ENCODE results near the gene NBEAL1.
"Not testable (repeated sequence)": the region's sequence is repeated elsewhere in the genome, so short reads cannot be mapped to it uniquely, and the experiment has no call there.

The NBEAL1 gene

GRCh38 chr2:203014456-203015199, at the start of gene NBEAL1:
Gene NBEAL1, plus strand, starts transcription at chr2:203014875. Its CDS starts 1,510 bp downstream, at chr2:203016385.
- Histone ChIP-seq H3K36me3 (ENCODE audit: control insufficient read depth, insufficient read depth, low read length) (no peaks in the 10 kb centered on the region), H3K27me3 (ENCODE audit: control insufficient read depth, insufficient read depth, low read length) (no peaks in the 10 kb centered on the region), H3K9ac (ENCODE audit: low read depth, low read length) (peak within 1 kb of the TSS; percentile 79), H3K27ac (ENCODE audit: low read depth, low read length) (peak within 1 kb of the TSS; percentile 99), H3K4me3 (ENCODE audit: low read depth, low read length) (peak within 1 kb of the TSS; percentile 86), H3K9me3 (ENCODE audit: control insufficient read depth, insufficient read depth, low read length) (no peaks in the 10 kb centered on the region), H3K4me1 (ENCODE audit: control insufficient read depth, insufficient read depth, low read length) (peaks cover 18% of the 10 kb centered on the region)

GRCh38 chr2:202965810-202966460, 48.7 kb upstream of the NBEAL1 start:
- Histone ChIP-seq H3K36me3 (ENCODE audit: control insufficient read depth, insufficient read depth, low read length) (no peaks in the 10 kb centered on the region), H3K27me3 (ENCODE audit: control insufficient read depth, insufficient read depth, low read length) (no peaks in the 10 kb centered on the region), H3K9ac (ENCODE audit: low read depth, low read length) (no peak overlapping the region), H3K27ac (ENCODE audit: low read depth, low read length) (no peak overlapping the region), H3K4me1 (ENCODE audit: control insufficient read depth, insufficient read depth, low read length) (no peaks in the 10 kb centered on the region), H3K9me3 (ENCODE audit: control insufficient read depth, insufficient read depth, low read length) (no peaks in the 10 kb centered on the region), H3K4me3 (ENCODE audit: low read depth, low read length) (no peak overlapping the region)

GRCh38 chr2:202969404-202969803, 45.3 kb upstream of the NBEAL1 start:
- not testable (repeated sequence) for H3K27me3 ChIP-seq (ENCODE audit: control insufficient read depth, insufficient read depth, low read length); H3K36me3 ChIP-seq (ENCODE audit: control insufficient read depth, insufficient read depth, low read length); H3K27ac ChIP-seq (ENCODE audit: low read depth, low read length); H3K9ac ChIP-seq (ENCODE audit: low read depth, low read length); H3K9me3 ChIP-seq (ENCODE audit: control insufficient read depth, insufficient read depth, low read length); H3K4me3 ChIP-seq (ENCODE audit: low read depth, low read length); H3K4me1 ChIP-seq (ENCODE audit: control insufficient read depth, insufficient read depth, low read length)

- H3K9ac ChIP-seq (ENCODE audit: low read depth, low read length): no peak overlapping the region
- no peak overlapping the region for H3K4me3 ChIP-seq (ENCODE audit: low read depth, low read length)
- H3K9me3 ChIP-seq (ENCODE audit: control insufficient read depth, insufficient read depth, low read length): no peaks in the 10 kb centered on the region
- no peak overlapping the region for H3K27ac ChIP-seq (ENCODE audit: low read depth, low read length)
- no peaks in the 10 kb centered on the region for H3K4me1 ChIP-seq (ENCODE audit: control insufficient read depth, insufficient read depth, low read length)
- H3K27me3 ChIP-seq (ENCODE audit: control insufficient read depth, insufficient read depth, low read length): no peaks in the 10 kb centered on the region
- no peaks in the 10 kb centered on the region for H3K36me3 ChIP-seq (ENCODE audit: control insufficient read depth, insufficient read depth, low read length)
Measured at GRCh38 chr2:202976809-202977208, 37.9 kb upstream of the NBEAL1 start.

GRCh38 chr2:202982779-202983491, 31.7 kb upstream of the NBEAL1 start:
- no peak overlapping the region for H3K9ac ChIP-seq (ENCODE audit: low read depth, low read length)

GRCh38 chr2:202989749-202990148, 24.9 kb upstream of the NBEAL1 start:
- H3K36me3 ChIP-seq (ENCODE audit: control insufficient read depth, insufficient read depth, low read length): no peaks in the 10 kb centered on the region

More at GRCh38 chr2:202982779-202983491, 31.7 kb upstream of the NBEAL1 start:
- H3K9me3 ChIP-seq (ENCODE audit: control insufficient read depth, insufficient read depth, low read length): no peaks in the 10 kb centered on the region
- H3K4me3 ChIP-seq (ENCODE audit: low read depth, low read length): no peak overlapping the region
- no peaks in the 10 kb centered on the region for H3K4me1 ChIP-seq (ENCODE audit: control insufficient read depth, insufficient read depth, low read length)
- H3K27me3 ChIP-seq (ENCODE audit: control insufficient read depth, insufficient read depth, low read length): no peaks in the 10 kb centered on the region
- H3K27ac ChIP-seq (ENCODE audit: low read depth, low read length): no peak overlapping the region
- no peaks in the 10 kb centered on the region for H3K36me3 ChIP-seq (ENCODE audit: control insufficient read depth, insufficient read depth, low read length)

GRCh38 chr2:202990501-202990900, 24.2 kb upstream of the NBEAL1 start:
- H3K27ac ChIP-seq (ENCODE audit: low read depth, low read length): no peak overlapping the region
- no peaks in the 10 kb centered on the region for H3K27me3 ChIP-seq (ENCODE audit: control insufficient read depth, insufficient read depth, low read length)
- H3K36me3 ChIP-seq (ENCODE audit: control insufficient read depth, insufficient read depth, low read length): no peaks in the 10 kb centered on the region
- H3K9ac ChIP-seq (ENCODE audit: low read depth, low read length): no peak overlapping the region
- no peak overlapping the region for H3K4me3 ChIP-seq (ENCODE audit: low read depth, low read length)
- H3K4me1 ChIP-seq (ENCODE audit: control insufficient read depth, insufficient read depth, low read length): no peaks in the 10 kb centered on the region
- no peaks in the 10 kb centered on the region for H3K9me3 ChIP-seq (ENCODE audit: control insufficient read depth, insufficient read depth, low read length)

More at GRCh38 chr2:202989749-202990148, 24.9 kb upstream of the NBEAL1 start:
- no peaks in the 10 kb centered on the region for H3K9me3 ChIP-seq (ENCODE audit: control insufficient read depth, insufficient read depth, low read length)
- H3K4me3 ChIP-seq (ENCODE audit: low read depth, low read length): no peak overlapping the region
- no peak overlapping the region for H3K9ac ChIP-seq (ENCODE audit: low read depth, low read length)
- no peaks in the 10 kb centered on the region for H3K27me3 ChIP-seq (ENCODE audit: control insufficient read depth, insufficient read depth, low read length)
- no peak overlapping the region for H3K27ac ChIP-seq (ENCODE audit: low read depth, low read length)
- no peaks in the 10 kb centered on the region for H3K4me1 ChIP-seq (ENCODE audit: control insufficient read depth, insufficient read depth, low read length)

GRCh38 chr2:202997113-202997512, 17.6 kb upstream of the NBEAL1 start:
- not testable (repeated sequence) for H3K27me3 ChIP-seq (ENCODE audit: control insufficient read depth, insufficient read depth, low read length); H3K9ac ChIP-seq (ENCODE audit: low read depth, low read length); H3K9me3 ChIP-seq (ENCODE audit: control insufficient read depth, insufficient read depth, low read length); H3K4me3 ChIP-seq (ENCODE audit: low read depth, low read length); H3K4me1 ChIP-seq (ENCODE audit: control insufficient read depth, insufficient read depth, low read length); H3K36me3 ChIP-seq (ENCODE audit: control insufficient read depth, insufficient read depth, low read length); H3K27ac ChIP-seq (ENCODE audit: low read depth, low read length)

- no peak overlapping the region for H3K4me3 ChIP-seq (ENCODE audit: low read depth, low read length)
Measured at GRCh38 chr2:203002054-203002821, 12.4 kb upstream of the NBEAL1 start.

GRCh38 chr2:203003716-203004115, 11.0 kb upstream of the NBEAL1 start:
- H3K4me1 ChIP-seq (ENCODE audit: control insufficient read depth, insufficient read depth, low read length): no peaks in the 10 kb centered on the region
- no peaks in the 10 kb centered on the region for H3K9me3 ChIP-seq (ENCODE audit: control insufficient read depth, insufficient read depth, low read length)
- no peak overlapping the region for H3K4me3 ChIP-seq (ENCODE audit: low read depth, low read length)
- no peaks in the 10 kb centered on the region for H3K36me3 ChIP-seq (ENCODE audit: control insufficient read depth, insufficient read depth, low read length)
- H3K27me3 ChIP-seq (ENCODE audit: control insufficient read depth, insufficient read depth, low read length): no peaks in the 10 kb centered on the region
- H3K27ac ChIP-seq (ENCODE audit: low read depth, low read length): no peak overlapping the region
- H3K9ac ChIP-seq (ENCODE audit: low read depth, low read length): no peak overlapping the region

More at GRCh38 chr2:203002054-203002821, 12.4 kb upstream of the NBEAL1 start:
- Histone ChIP-seq H3K27me3 (ENCODE audit: control insufficient read depth, insufficient read depth, low read length) (no peaks in the 10 kb centered on the region), H3K36me3 (ENCODE audit: control insufficient read depth, insufficient read depth, low read length) (no peaks in the 10 kb centered on the region), H3K27ac (ENCODE audit: low read depth, low read length) (no peak overlapping the region), H3K9me3 (ENCODE audit: control insufficient read depth, insufficient read depth, low read length) (no peaks in the 10 kb centered on the region), H3K4me1 (ENCODE audit: control insufficient read depth, insufficient read depth, low read length) (no peaks in the 10 kb centered on the region), H3K9ac (ENCODE audit: low read depth, low read length) (no peak overlapping the region)

Measured in HUES48 (cell line).